Cardiac muscle cell (in vitro differentiated cells and primary cell): Measurements from ENCODE around the gene SLC51B. TPM values are rescaled to one million over a fixed set of nuclear protein-coding genes. Genes with fewer than 3 reads are reported as not detected.

Experiments used
- DNase-seq, 2 donors: peaks; one replicate each; pipeline versions ENCODE4 v3.0.0 to v3.0.0-alpha.2; 2010 to 2017; ENCODE audit warnings: low read depth in 1 of 2, low spot score in 1 of 2
- H3K27ac ChIP-seq: fragments of 200-600 bp; sonication (generic); 2 replicates; pipeline ENCODE4 v1.5.1; 2016
- H3K27me3 ChIP-seq: fragments of 200-600 bp; sonication (generic); 2 replicates; pipeline ENCODE4 v1.6.0; 2016; ENCODE audit warnings: control low read depth
- H3K36me3 ChIP-seq: fragments of 200-600 bp; sonication (generic); 2 replicates; pipeline ENCODE4 v1.5.1; 2016; ENCODE audit warnings: control low read depth
- H3K4me1 ChIP-seq: fragments of 200-600 bp; sonication (generic); 2 replicates; pipeline ENCODE4 v1.8.1; 2017; ENCODE audit warnings: low read depth, mild to moderate bottlenecking, mixed run types
- H3K4me3 ChIP-seq: fragments of 200-600 bp; sonication (generic); 2 replicates; pipeline ENCODE4 v1.5.1; 2016; ENCODE audit warnings: mild to moderate bottlenecking
- H3K9me3 ChIP-seq: fragments of 200-600 bp; sonication (generic); 2 replicates; pipeline ENCODE4 v1.5.1; 2017; ENCODE audit warnings: low read depth, mild to moderate bottlenecking, control low read depth
- polyA plus RNA-seq: library from polyadenylated mRNA; unstranded; fragments of >200 nt; fragmentation: Nextera tagmentation; extraction: Ambion mirVana; gene quantifications from 2 replicates; pipeline ENCODE4 v1.2.1, GENCODE V29; 2016
- total RNA-seq: library from RNA; depleted of rRNA; stranded (reverse); fragments of >200 nt; gene quantifications from 2 replicates; pipeline ENCODE4 v1.2.3, GENCODE V29; 2016
- TF ChIP-seq, protein P1 (sequence below): IDR thresholded peaks from 2 replicates; pipeline ENCODE4 v1.5.1; 2012; ENCODE audit warnings: low read depth, mild to moderate bottlenecking, low read length

The SLC51B gene
- total and polyA plus RNA-seq, 2 experiments from 2014 or later: not detected

- no peaks in the 10 kb centered on the region for H3K9me3 ChIP-seq
- H3K36me3 ChIP-seq: no peaks in the 10 kb centered on the region
- H3K27me3 ChIP-seq: no peaks in the 10 kb centered on the region
- H3K4me1 ChIP-seq: peaks cover 3% of the 10 kb centered on the region
- no peak overlapping the region for H3K27ac ChIP-seq
- no peak overlapping the region for H3K4me3 ChIP-seq
- TF ChIP-seq, protein P1, sequence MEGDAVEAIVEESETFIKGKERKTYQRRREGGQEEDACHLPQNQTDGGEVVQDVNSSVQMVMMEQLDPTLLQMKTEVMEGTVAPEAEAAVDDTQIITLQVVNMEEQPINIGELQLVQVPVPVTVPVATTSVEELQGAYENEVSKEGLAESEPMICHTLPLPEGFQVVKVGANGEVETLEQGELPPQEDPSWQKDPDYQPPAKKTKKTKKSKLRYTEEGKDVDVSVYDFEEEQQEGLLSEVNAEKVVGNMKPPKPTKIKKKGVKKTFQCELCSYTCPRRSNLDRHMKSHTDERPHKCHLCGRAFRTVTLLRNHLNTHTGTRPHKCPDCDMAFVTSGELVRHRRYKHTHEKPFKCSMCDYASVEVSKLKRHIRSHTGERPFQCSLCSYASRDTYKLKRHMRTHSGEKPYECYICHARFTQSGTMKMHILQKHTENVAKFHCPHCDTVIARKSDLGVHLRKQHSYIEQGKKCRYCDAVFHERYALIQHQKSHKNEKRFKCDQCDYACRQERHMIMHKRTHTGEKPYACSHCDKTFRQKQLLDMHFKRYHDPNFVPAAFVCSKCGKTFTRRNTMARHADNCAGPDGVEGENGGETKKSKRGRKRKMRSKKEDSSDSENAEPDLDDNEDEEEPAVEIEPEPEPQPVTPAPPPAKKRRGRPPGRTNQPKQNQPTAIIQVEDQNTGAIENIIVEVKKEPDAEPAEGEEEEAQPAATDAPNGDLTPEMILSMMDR: no peak
- no peak for DNase-seq
These were observed 7.8 kb downstream of the SLC51B start for GRCh38 chr15:65052956-65053355.

DNA sequence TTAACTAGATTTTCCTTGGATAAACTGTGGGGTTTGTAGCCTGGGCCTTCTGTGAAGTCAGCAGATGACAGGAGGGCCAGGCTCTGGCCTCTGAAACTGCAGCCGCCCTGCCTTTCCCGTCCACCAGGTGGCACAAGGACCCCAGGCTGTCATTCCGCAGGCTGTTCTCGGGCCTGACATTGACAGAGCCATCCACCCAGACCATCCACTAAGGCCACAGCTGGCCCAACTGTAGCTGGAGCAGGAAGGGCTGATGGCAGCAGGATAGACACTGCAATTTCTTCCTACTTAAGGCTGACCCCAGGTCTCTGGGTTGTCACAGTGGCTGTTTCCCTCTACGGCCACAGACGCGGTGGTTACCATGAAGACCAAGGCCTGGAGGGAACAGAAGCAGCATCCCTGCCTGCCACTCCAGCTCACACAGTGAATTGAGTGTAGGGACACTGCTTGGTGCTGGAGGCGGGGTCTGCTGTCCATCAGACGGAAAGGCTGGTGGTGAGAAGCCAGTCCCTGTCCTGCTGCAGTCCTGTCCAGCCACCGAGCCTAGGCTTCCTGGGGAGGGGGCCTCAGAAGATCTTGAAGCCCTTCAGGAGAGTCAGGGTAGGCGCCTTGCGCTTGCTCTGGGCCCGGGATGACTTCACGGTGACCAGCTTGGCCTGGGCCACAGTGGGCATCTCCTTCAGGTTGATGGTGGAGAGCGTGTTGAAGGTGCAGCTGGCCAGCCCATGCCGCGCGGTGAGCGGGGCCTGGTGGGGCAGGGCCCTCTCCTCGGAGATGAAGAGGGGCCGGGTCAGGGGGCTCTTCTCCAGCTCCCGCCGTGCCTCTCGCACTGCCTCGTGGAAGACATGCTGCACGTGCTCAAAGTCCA lies 9.4 kb downstream of the SLC51B start:
- H3K27me3 ChIP-seq: no peaks in the 10 kb centered on the region
- TF ChIP-seq, protein P1: peak; percentile 96
- peak; percentile 79 to 83 for DNase-seq
- H3K4me1 ChIP-seq: peaks cover 3% of the 10 kb centered on the region
- H3K4me3 ChIP-seq: no peak overlapping the region
- no peaks in the 10 kb centered on the region for H3K9me3 ChIP-seq
- H3K27ac ChIP-seq: no peak overlapping the region
- no peaks in the 10 kb centered on the region for H3K36me3 ChIP-seq

GRCh38 chr15:65055201-65055870 lies 10.1 kb downstream of the SLC51B start:
- H3K4me3 ChIP-seq: no peak overlapping the region
- H3K9me3 ChIP-seq: no peaks in the 10 kb centered on the region
- no peak overlapping the region for H3K27ac ChIP-seq
- H3K36me3 ChIP-seq: no peaks in the 10 kb centered on the region
- TF ChIP-seq, protein P1: no peak
- H3K27me3 ChIP-seq: no peaks in the 10 kb centered on the region
- no peak for DNase-seq
- H3K4me1 ChIP-seq: peaks cover 3% of the 10 kb centered on the region

- DNase-seq: no peak
- Histone ChIP-seq H3K4me1 (peaks cover 3% of the 10 kb centered on the region), H3K4me3 (no peak overlapping the region), H3K27me3 (no peaks in the 10 kb centered on the region), H3K27ac (no peak overlapping the region), H3K9me3 (no peaks in the 10 kb centered on the region), H3K36me3 (no peaks in the 10 kb centered on the region)
- TF ChIP-seq, protein P1: no peak
These were observed 10.9 kb downstream of the SLC51B start for GRCh38 chr15:65056106-65056505.

DNA sequence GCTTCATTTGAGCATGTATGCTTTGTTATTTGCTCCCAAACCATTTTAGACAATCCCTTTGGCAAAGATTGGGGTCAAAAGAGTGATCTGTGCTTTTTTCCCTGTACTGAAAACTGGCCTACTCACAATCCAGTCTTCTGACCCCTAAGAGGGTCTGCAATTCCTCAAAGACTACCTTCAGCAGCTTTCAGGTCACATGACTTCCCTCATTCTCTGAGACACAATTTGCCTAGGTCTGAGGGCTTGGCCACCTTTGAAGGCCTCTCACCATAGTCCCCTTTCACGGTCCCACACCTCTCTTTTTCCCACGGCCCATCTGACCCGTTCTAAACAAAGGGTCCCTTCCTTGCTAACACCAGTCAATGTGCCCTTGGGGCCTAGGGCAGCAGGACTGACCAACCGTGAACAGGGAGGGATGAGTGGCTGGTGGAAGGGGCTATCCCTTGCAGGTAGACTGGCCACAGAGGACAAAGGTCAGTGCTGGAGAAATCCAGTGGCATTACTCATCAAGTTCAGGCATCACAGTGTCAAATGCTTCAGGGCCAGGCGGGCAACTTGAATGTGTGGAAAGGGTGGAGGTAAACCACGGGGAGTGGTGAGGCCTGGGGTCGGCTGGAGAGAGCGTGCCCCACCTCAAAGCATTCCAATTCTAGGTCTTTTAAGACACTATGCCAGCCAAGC lies 11.8 kb downstream of the SLC51B start:
- Histone ChIP-seq H3K9me3 (no peaks in the 10 kb centered on the region), H3K36me3 (no peaks in the 10 kb centered on the region), H3K4me1 (peaks cover 3% of the 10 kb centered on the region), H3K27ac (no peak overlapping the region), H3K4me3 (no peak overlapping the region), H3K27me3 (no peaks in the 10 kb centered on the region)
- TF ChIP-seq, protein P1: no peak
- no peak for DNase-seq
